K562 (cell line): ENCODE results near the gene MXI1. TPM values are rescaled to one million over a fixed set of nuclear protein-coding genes. Genes with fewer than 3 reads are reported as not detected.

Source experiments
- E2F3 ChIP-seq: fragments of 250-450 bp; sonication (Bioruptor Pico); IDR thresholded peaks from 2 replicates; pipeline ENCODE4 v1.4.0; 2020; ENCODE audit warnings: mild to moderate bottlenecking
- EP400 ChIP-seq: fragments of 450-650 bp; IDR thresholded peaks from 2 replicates; pipeline ENCODE4 v1.6.1; 2017; ENCODE audit warnings: antibody characterized with exemption, mild to moderate bottlenecking, moderate library complexity
- FOXA1 ChIP-seq: fragments of 450-650 bp; IDR thresholded peaks from 2 replicates; pipeline ENCODE4 v1.6.1; 2016; ENCODE audit warnings: mild to moderate bottlenecking, borderline replicate concordance
- FOXJ3 ChIP-seq: sonication (generic); formaldehyde crosslinking; IDR thresholded peaks from 2 replicates; pipeline ENCODE4 v1.4.0; 2020; ENCODE audit warnings: mild to moderate bottlenecking, missing genetic modification reagents
- FOXP1 ChIP-seq: sonication (generic); formaldehyde crosslinking; IDR thresholded peaks from 2 replicates; pipeline ENCODE4 v1.8.0; 2022; ENCODE audit warnings: mild to moderate bottlenecking, missing genetic modification reagents
- GTF2E2 ChIP-seq: fragments of 200-800 bp; sonication (Bioruptor generic); IDR thresholded peaks from 2 replicates; pipeline ENCODE4 v1.6.1; 2016; ENCODE audit warnings: missing genetic modification characterization, missing compliant biosample characterization
- HES1 ChIP-seq: fragments of 450-650 bp; IDR thresholded peaks from 2 replicates; pipeline ENCODE4 v1.6.1; 2016; ENCODE audit warnings: low read depth, mild to moderate bottlenecking, moderate library complexity
- HNRNPH1 ChIP-seq: fragments of 200-400 bp; formaldehyde crosslinking; optimal IDR thresholded peaks from 2 replicates; pipeline ENCODE3; 2017; ENCODE audit warnings: low read depth, mild to moderate bottlenecking, low read length, moderate library complexity
- KDM5B ChIP-seq: fragments of 200-600 bp; sonication (generic); IDR thresholded peaks from 2 replicates; pipeline ENCODE4 v1.6.1; 2012; ENCODE audit warnings: low read depth, mild to moderate bottlenecking, moderate library complexity, low read length, control low read depth, inconsistent platforms; ENCODE audit not compliant: insufficient replicate concordance
- NCOA4 ChIP-seq: fragments of 450-650 bp; IDR thresholded peaks from 2 replicates; pipeline ENCODE4 v1.6.1; 2018; ENCODE audit warnings: mild to moderate bottlenecking; ENCODE audit not compliant: partially characterized antibody
- PHF20 ChIP-seq: fragments of 450-650 bp; IDR thresholded peaks from 2 replicates; pipeline ENCODE4 v1.6.1; 2018; ENCODE audit not compliant: partially characterized antibody
- POLR2G ChIP-seq: fragments of 200-400 bp; formaldehyde crosslinking; IDR thresholded peaks from 2 replicates; pipeline ENCODE4 v1.6.1; 2017; ENCODE audit warnings: low read depth, mild to moderate bottlenecking, antibody characterized with exemption, low read length, moderate library complexity
- POLR2H ChIP-seq: IDR thresholded peaks from 2 replicates; pipeline ENCODE4 v1.6.1; 2016; ENCODE audit warnings: missing genetic modification characterization, low read depth, mild to moderate bottlenecking, control low read depth, missing compliant biosample characterization, moderate library complexity
- RBBP5 ChIP-seq: fragments of 200-600 bp; sonication (generic); IDR thresholded peaks from 2 replicates; pipeline ENCODE4 v1.6.1; 2012; ENCODE audit warnings: borderline replicate concordance, mild to moderate bottlenecking, low read length, control low read depth, inconsistent platforms; ENCODE audit not compliant: insufficient read depth, poor library complexity, severe bottlenecking
- SNIP1 ChIP-seq: fragments of 450-650 bp; IDR thresholded peaks from 2 replicates; pipeline ENCODE4 v1.7.1; 2017; ENCODE audit warnings: low read depth, mild to moderate bottlenecking
- YBX1 ChIP-seq: fragments of 450-650 bp; IDR thresholded peaks from 2 replicates; pipeline ENCODE4 v1.7.1; 2016; ENCODE audit warnings: mild to moderate bottlenecking
- ZBTB5 ChIP-seq: fragments of 450-650 bp; IDR thresholded peaks from 2 replicates; pipeline ENCODE4 v1.6.1; 2017; ENCODE audit warnings: antibody characterized with exemption
- ZMIZ1 ChIP-seq, 2 experiments: fragments of 150-350 bp in 1 of 2; IDR thresholded peaks; 2 replicates each; pipeline ENCODE4 v1.6.1; 2012 to 2016; ENCODE audit warnings: low read depth in 2 of 2, low read length in 2 of 2, mild to moderate bottlenecking in 1 of 2, moderate library complexity in 1 of 2
- ZNF23 ChIP-seq: fragments of 250-450 bp; sonication (Bioruptor Pico); IDR thresholded peaks from 2 replicates; pipeline ENCODE4 v1.4.0; 2020; ENCODE audit warnings: mild to moderate bottlenecking
- ZNF24 ChIP-seq: fragments of 450-650 bp; IDR thresholded peaks from 2 replicates; pipeline ENCODE4 v1.6.1; 2016
- ZNF583 ChIP-seq: fragments of 250-450 bp; sonication (Bioruptor Pico); IDR thresholded peaks from 2 replicates; pipeline ENCODE4 v1.4.0; 2020
- ZNF589 ChIP-seq: fragments of 200-800 bp; sonication (Bioruptor generic); IDR thresholded peaks from 2 replicates; pipeline ENCODE4 v1.6.1; 2016; ENCODE audit warnings: low read depth, missing genetic modification characterization, missing compliant biosample characterization
- polyA plus RNA-seq, 8 experiments: library from polyadenylated mRNA; depleted of rRNA in 4 of 8; stranded (reverse) in 5 of 8; unstranded in 3 of 8; fragments of >200 nt; fragmentation: Nextera tagmentation in 2 of 8; fragmentation: Illumina TruSeq in 1 of 8; extraction: Ambion mirVana in 2 of 8; extraction: Trizol in 1 of 8; gene quantifications; 2 replicates each; pipeline versions ENCODE4 v1.2.1 to v1.2.3, GENCODE V29; 2011 to 2014; ENCODE audit warnings: inconsistent platforms in 1 of 8, missing spikeins in 1 of 8
- total RNA-seq, 7 experiments: library from RNA; depleted of rRNA in 6 of 7; stranded (reverse); fragments of >200 nt in 6 of 7; fragmentation: Illumina TruSeq in 2 of 7; extraction: Trizol in 2 of 7; gene quantifications; 2 replicates each; pipeline versions ENCODE4 v1.2.1 to v1.2.3, GENCODE V29; 2011 to 2021; ENCODE audit warnings: low replicate concordance in 1 of 7

Gene MXI1
- total and polyA plus RNA-seq, 9 of the 15 experiments (the other 6 are each of a cell fraction or from before 2014, with no cell fraction given): 9.1 to 23.7 (median 14.8) TPM

GRCh38 chr10:110208614-110209453, 1.4 kb downstream of the MXI1 start (continued):
- TF ChIP-seq PHF20 (no peak), FOXA1 (no peak), FOXJ3 (CRISPR knock-in tag) (no peak), E2F3 (CRISPR knock-in tag) (no peak), NCOA4 (no peak), ZNF23 (no peak), EP400 (peak; percentile 56), GTF2E2 (tag) (no peak), ZMIZ1 (IDR thresholded peaks at IDR 0.05; ENCODE audit: low read depth in 2 of 2, low read length in 2 of 2) (no peak), ZBTB5 (no peak), POLR2G (peak; percentile 55), POLR2H (no peak), SNIP1 (no peak), HES1 (no peak), ZNF589 (CRISPR knock-in tag) (no peak), ZNF583 (CRISPR knock-in tag) (no peak), YBX1 (no peak), KDM5B (no peak), RBBP5 (peak; percentile 28), FOXP1 (CRISPR knock-in tag) (no peak), HNRNPH1 (no peak), ZNF24 (no peak)
